ENCODE data around the gene DYNAP. TPM values are rescaled to one million over a fixed set of nuclear protein-coding genes. Genes with fewer than 3 reads are reported as not detected.

Gene DYNAP, protein sequence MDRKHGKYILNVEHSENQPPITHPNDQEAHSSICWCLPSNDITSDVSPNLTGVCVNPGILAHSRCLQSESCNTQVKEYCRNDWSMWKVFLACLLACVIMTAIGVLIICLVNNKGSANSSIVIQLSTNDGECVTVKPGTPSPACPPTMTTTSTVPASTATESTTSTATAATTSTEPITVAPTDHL
- not detected in 2 replicates for total RNA-seq (2013; cell fraction: nucleolus; rRNA removed)
- not detected in 2 replicates for total RNA-seq (2014; rRNA removed)
- not detected in 2 replicates for total RNA-seq (2014; rRNA removed; fragmentation: Illumina TruSeq; extraction: Trizol)
- total RNA-seq (2021): not detected in 2 replicates
- not detected for polyA plus RNA-seq (2011; ENCODE audit: low read depth)
- not detected in 2 replicates for polyA plus RNA-seq (2011; rRNA removed)
- polyA plus RNA-seq (2011; cell fraction: cytosol; rRNA removed): not detected in 2 replicates
- polyA plus RNA-seq (2011; cell fraction: nucleus; rRNA removed): not detected in 2 replicates
- not detected in 2 replicates for polyA plus RNA-seq (2012)
- not detected in 2 replicates for polyA plus RNA-seq (2014; fragmentation: Illumina TruSeq; extraction: Trizol)
- not detected for polyA plus RNA-seq (2014; fragmentation: Nextera tagmentation; extraction: Ambion mirVana)
- not detected in 2 replicates for polyA plus RNA-seq (2014; rRNA removed)
- not detected for polyA plus RNA-seq (2016; fragmentation: Nextera tagmentation; extraction: Ambion mirVana)
- not detected in 2 replicates for polyA minus RNA-seq (2011; rRNA and poly(A)+ RNA removed)
- polyA minus RNA-seq (2011; cell fraction: cytosol; rRNA and poly(A)+ RNA removed): not detected in 2 replicates
- not detected in 2 replicates for polyA minus RNA-seq (2011; cell fraction: nucleus; rRNA and poly(A)+ RNA removed)
- not detected for Bru-seq, nascent RNA
- not detected for BruChase-seq, experiment 1, labeled RNA remaining after a 6-hour chase
- BruChase-seq, experiment 2, labeled RNA remaining after a 2-hour chase: not detected
- long read RNA-seq, experiment 1: 0 reads
- long read RNA-seq, experiment 2: 0 reads

DNA sequence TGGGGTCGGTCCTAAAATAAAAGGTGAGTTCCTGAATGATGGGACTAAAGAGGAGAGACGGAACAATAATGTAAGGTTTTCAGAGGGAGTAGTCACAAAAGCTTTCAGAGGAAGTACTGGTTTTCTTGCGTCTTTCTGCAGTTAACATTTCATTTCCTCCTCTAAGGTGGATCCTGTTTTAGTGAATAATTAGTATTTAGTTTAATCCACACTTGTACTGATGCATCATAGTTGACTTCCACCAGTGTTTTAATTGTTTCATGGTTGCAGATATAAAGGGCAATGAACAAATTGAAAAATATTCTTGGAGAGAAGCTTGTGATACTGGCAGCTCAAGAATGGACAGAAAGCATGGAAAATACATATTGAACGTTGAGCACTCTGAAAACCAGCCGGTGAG, at the start of gene DYNAP:
DYNAP (plus strand) TSS at position 301 of the 400 bp plus-strand sequence; CDS start at position 339, 38 bp downstream.
- ATAC-seq (no peak), FAIRE-seq (no peak), DNase-seq (ENCODE audit: low read depth, low spot score) (no peak)
- H2AFZ ChIP-seq (ENCODE audit: control insufficient read depth, low read depth, low read length): no peak within 1 kb of the TSS
- ChIA-PET POLR2A (no interaction called here), SMC1A (ENCODE audit: uncharacterized antibody, unreplicated experiment) (interaction anchor here (1.1 to 2.0 kb wide), 2 partner anchors 9 kb away, joined by 3 to 5 read pairs; no protein-coding TSS in a partner anchor), RAD21 (ENCODE audit: unreplicated experiment) (no interaction called here), CTCF (no interaction called here)
- no peaks in the 10 kb centered on the region for H3K27me3 ChIP-seq (replicated peaks in 1 of 2; ENCODE audit: control insufficient read depth in 2 of 2, insufficient read depth in 2 of 2, low read length in 1 of 2)
- TF ChIP-seq RELA (IDR thresholded peaks at IDR 0.05; ENCODE audit: borderline replicate concordance, partially characterized antibody): no peak
- in situ Hi-C loops (cut with MboI) (no loop called here), intact Hi-C loops (cut with micrococcal nuclease; ENCODE audit: unreplicated experiment) (no loop called here)
- no peaks in the 10 kb centered on the region for H4K20me1 ChIP-seq (ENCODE audit: control insufficient read depth, insufficient read depth)
- BruUV-seq (replicated peaks): no TSS peak
- no peak within 1 kb of the TSS for H3K9ac ChIP-seq (ENCODE audit: control insufficient read depth, insufficient read depth, low read length)
- 29% methylated on average over 5 of the region's 5 CpGs for WGBS (ENCODE audit: insufficient coverage, insufficient replicate concordance, low lambda C conversion rate, missing lambda C conversion rate)
- no peak within 1 kb of the TSS for H3K4me3 ChIP-seq
- no peaks in the 10 kb centered on the region for H3K79me2 ChIP-seq (ENCODE audit: control insufficient read depth, insufficient read depth, low read length)
- no peak within 1 kb of the TSS for H3K4me2 ChIP-seq (ENCODE audit: control insufficient read depth, insufficient read depth)
- no peaks in the 10 kb centered on the region for H3K4me1 ChIP-seq (ENCODE audit: control insufficient read depth, insufficient read depth, low read length)
- no peaks in the 10 kb centered on the region for H3K36me3 ChIP-seq (ENCODE audit: control insufficient read depth in 2 of 2, insufficient read depth in 2 of 2, low read length in 1 of 2)
- H3K9me3 ChIP-seq (replicated peaks; ENCODE audit: control insufficient read depth, insufficient read depth, low read length): no peaks in the 10 kb centered on the region
- H3K27ac ChIP-seq (ENCODE audit: control insufficient read depth, insufficient read depth): no peak within 1 kb of the TSS

DNA sequence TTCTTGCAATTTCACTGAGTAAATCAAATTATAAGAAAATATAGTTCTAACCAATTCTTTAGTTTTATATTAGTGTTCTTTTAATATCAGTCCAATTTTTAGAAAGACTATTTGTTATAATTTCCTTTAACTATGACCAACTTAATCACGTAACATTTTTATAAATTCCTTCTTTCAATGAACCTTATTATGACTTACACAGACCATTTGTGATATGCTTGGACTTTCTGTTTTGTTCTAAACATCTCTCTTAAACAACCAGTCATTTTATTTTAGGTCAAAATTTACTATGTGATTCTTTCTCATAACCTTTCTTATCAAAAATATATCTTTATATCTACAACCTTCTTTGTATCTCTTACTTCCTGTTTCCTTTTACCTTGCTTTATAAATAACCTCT, 39.5 kb upstream of the DYNAP start:
- no peaks in the 10 kb centered on the region for H3K9me3 ChIP-seq (replicated peaks; ENCODE audit: control insufficient read depth, insufficient read depth, low read length)
- ChIA-PET CTCF (no interaction called here), POLR2A (interaction anchor here (0.9 kb wide), 1 partner anchor 8 kb away, joined by 3 read pairs; no protein-coding TSS in a partner anchor), RAD21 (ENCODE audit: unreplicated experiment) (no interaction called here), SMC1A (ENCODE audit: uncharacterized antibody, unreplicated experiment) (no interaction called here)
- H4K20me1 ChIP-seq (ENCODE audit: control insufficient read depth, insufficient read depth): no peaks in the 10 kb centered on the region
- no peak overlapping the region for H3K9ac ChIP-seq (ENCODE audit: control insufficient read depth, insufficient read depth, low read length)
- H3K27ac ChIP-seq (ENCODE audit: control insufficient read depth, insufficient read depth): no peak overlapping the region
- H3K4me3 ChIP-seq: no peak overlapping the region
- H3K79me2 ChIP-seq (ENCODE audit: control insufficient read depth, insufficient read depth, low read length): no peaks in the 10 kb centered on the region
- BruUV-seq (replicated peaks): no TSS peak
- H3K27me3 ChIP-seq (replicated peaks in 1 of 2; ENCODE audit: control insufficient read depth in 2 of 2, insufficient read depth in 2 of 2, low read length in 1 of 2): no peaks in the 10 kb centered on the region
- in situ Hi-C loops (cut with MboI) (loop anchor here (25.0 kb wide), 1 partner anchor 436 kb away; no protein-coding TSS in a partner anchor), intact Hi-C loops (cut with micrococcal nuclease; ENCODE audit: unreplicated experiment) (no loop called here)
- no peak overlapping the region for H2AFZ ChIP-seq (ENCODE audit: control insufficient read depth, low read depth, low read length)
- no peak overlapping the region for H3K4me2 ChIP-seq (ENCODE audit: control insufficient read depth, insufficient read depth)
- 75% methylated on average over 1 of the region's 1 CpG for WGBS (ENCODE audit: insufficient coverage, insufficient replicate concordance, low lambda C conversion rate, missing lambda C conversion rate)
- no peak for DNase-seq (ENCODE audit: low read depth, low spot score)
- TF ChIP-seq BMI1 (IDR thresholded peaks at IDR 0.05; ENCODE audit: borderline replicate concordance): no peak
- no peak for ATAC-seq
- no peaks in the 10 kb centered on the region for H3K4me1 ChIP-seq (ENCODE audit: control insufficient read depth, insufficient read depth, low read length)
- no peak for FAIRE-seq
- no peaks in the 10 kb centered on the region for H3K36me3 ChIP-seq (ENCODE audit: control insufficient read depth in 2 of 2, insufficient read depth in 2 of 2, low read length in 1 of 2)
